Neural cell (in vitro differentiated cells): ENCODE data around the gene HSF5.
A peak's percentile ranks its signal among the peaks of the same experiment; 100 is the strongest.

Source experiments
- RAD21 ChIP-seq: fragments of 450-650 bp; conservative IDR thresholded peaks from 2 replicates; pipeline ENCODE4 v1.6.1; 2014; ENCODE audit warnings: antibody characterized with exemption, mild to moderate bottlenecking, moderate library complexity
- TAF1 ChIP-seq: IDR thresholded peaks from 2 replicates; pipeline ENCODE4 v1.6.1; 2012; ENCODE audit warnings: low read depth
- TF ChIP-seq, protein P1 (sequence below): fragments of 450-650 bp; IDR thresholded peaks from 2 replicates; pipeline ENCODE4 v1.5.1; 2014; ENCODE audit warnings: antibody characterized with exemption, mild to moderate bottlenecking, moderate library complexity; ENCODE audit not compliant: poor library complexity, severe bottlenecking

DNA sequence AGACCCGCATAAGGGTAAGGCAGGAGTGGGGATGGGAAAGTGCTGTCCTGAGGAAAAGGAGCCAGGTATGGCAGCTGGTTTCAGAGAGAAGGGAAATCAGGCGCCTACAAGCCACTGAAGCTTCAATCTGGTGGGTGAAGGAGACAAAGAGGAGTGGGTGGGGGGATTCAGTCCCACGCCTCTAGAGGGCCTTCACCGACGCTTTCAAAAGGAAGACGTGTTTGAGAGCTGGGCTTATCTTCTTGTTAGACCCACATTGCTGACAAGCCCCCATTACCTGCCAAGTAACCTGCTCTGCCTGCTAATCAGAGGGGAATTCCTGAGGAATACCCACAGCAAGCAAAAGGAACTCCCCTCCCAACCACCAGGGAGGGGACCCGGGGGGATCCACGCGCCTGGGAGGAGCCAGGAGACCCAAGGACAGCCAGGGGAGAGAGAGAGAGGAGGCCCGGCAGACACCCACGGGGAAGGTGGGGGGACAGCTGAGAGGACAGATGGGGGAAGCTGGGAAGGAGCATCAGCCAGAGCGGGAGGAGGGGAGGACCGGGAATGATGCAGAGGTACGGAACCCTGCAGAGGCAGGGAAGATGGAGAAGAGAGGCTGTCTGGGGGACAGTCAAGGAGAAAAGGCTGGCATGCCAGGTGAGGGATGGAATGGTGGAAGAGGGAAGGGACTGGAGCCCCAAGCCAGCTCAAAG is 25.2 kb upstream of the HSF5 start:
- TF ChIP-seq TAF1 (peak; percentile 75), RAD21 (peak; percentile 37)
- TF ChIP-seq, protein P1, sequence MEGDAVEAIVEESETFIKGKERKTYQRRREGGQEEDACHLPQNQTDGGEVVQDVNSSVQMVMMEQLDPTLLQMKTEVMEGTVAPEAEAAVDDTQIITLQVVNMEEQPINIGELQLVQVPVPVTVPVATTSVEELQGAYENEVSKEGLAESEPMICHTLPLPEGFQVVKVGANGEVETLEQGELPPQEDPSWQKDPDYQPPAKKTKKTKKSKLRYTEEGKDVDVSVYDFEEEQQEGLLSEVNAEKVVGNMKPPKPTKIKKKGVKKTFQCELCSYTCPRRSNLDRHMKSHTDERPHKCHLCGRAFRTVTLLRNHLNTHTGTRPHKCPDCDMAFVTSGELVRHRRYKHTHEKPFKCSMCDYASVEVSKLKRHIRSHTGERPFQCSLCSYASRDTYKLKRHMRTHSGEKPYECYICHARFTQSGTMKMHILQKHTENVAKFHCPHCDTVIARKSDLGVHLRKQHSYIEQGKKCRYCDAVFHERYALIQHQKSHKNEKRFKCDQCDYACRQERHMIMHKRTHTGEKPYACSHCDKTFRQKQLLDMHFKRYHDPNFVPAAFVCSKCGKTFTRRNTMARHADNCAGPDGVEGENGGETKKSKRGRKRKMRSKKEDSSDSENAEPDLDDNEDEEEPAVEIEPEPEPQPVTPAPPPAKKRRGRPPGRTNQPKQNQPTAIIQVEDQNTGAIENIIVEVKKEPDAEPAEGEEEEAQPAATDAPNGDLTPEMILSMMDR: peak; percentile 75
